Prostate gland (tissue), 2 donors: Measurements from ENCODE around the gene UTP18.

Source experiments
- POLR2A ChIP-seq: fragments of 450-650 bp; IDR thresholded peaks from one replicate; pipeline ENCODE4 v1.6.1; 2016; ENCODE audit warnings: antibody characterized with exemption, mild to moderate bottlenecking
- POLR2AphosphoS5 ChIP-seq: sonication (generic); formaldehyde crosslinking; IDR thresholded peaks from one replicate; pipeline ENCODE4 v1.6.1; 2017; ENCODE audit warnings: antibody characterized with exemption
- TF ChIP-seq, protein P1 (sequence below), 4 experiments: fragments of 200-600 bp in 2 of 4; fragments of 450-650 bp in 2 of 4; sonication (generic) in 2 of 4; IDR thresholded peaks; 1 replicate in 3 of 4; 2 replicates in 1 of 4; pipeline ENCODE4 v1.5.1; 2016 to 2019; ENCODE audit warnings: antibody characterized with exemption in 4 of 4, mild to moderate bottlenecking in 2 of 4, moderate library complexity in 2 of 4

DNA sequence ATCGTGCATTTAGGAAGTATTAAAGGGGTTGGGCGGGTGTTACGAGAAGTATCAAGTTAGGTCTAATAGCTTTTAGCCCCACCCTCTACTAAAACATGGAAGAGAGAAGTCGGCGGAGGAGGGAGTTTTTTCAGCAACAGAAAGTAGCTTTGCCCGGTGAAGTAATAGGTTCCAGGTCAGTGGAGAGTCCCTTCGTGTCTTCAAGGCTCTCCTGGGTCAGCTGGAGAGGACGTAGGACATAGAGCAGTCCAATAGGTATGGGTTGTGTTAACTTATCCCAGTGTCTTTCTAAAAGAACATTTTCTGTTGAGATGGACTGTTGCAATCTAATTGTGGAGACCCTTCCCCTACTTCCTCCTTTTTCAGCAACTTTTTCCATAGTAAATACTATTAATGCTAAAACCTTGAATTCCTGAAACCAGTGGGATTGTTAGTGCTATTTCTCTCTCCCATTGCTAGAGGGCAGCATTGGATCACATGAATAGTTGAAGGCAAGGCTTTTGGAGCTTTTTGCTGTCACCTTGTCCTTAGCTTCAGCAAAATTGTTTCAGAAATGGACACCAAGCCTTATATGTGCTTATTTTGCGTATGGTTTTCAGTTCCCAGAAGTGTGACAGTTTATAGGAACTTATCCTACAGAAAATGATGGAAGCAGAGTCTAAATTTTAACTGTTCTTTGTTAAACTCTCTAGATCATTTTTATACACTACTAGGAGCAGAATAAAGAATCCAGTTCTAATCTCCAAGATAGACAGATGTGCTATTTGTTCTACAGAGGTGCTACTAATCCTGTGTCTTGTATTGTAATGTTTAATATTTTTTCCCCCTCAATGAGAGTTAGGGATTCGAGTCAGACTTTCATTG is 38.4 kb downstream of the UTP18 start:
- TF ChIP-seq, protein P1, sequence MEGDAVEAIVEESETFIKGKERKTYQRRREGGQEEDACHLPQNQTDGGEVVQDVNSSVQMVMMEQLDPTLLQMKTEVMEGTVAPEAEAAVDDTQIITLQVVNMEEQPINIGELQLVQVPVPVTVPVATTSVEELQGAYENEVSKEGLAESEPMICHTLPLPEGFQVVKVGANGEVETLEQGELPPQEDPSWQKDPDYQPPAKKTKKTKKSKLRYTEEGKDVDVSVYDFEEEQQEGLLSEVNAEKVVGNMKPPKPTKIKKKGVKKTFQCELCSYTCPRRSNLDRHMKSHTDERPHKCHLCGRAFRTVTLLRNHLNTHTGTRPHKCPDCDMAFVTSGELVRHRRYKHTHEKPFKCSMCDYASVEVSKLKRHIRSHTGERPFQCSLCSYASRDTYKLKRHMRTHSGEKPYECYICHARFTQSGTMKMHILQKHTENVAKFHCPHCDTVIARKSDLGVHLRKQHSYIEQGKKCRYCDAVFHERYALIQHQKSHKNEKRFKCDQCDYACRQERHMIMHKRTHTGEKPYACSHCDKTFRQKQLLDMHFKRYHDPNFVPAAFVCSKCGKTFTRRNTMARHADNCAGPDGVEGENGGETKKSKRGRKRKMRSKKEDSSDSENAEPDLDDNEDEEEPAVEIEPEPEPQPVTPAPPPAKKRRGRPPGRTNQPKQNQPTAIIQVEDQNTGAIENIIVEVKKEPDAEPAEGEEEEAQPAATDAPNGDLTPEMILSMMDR (IDR thresholded peaks at IDR 0.05), result peak in 3 of 4 experiments; percentile 45 to 56 (median 49)
- TF ChIP-seq POLR2A, result no peak
- TF ChIP-seq POLR2AphosphoS5, result no peak
